ENCODE results near the gene TMEM181.
"Not testable (repeated sequence)": the region's sequence is repeated elsewhere in the genome, so short reads cannot be mapped to it uniquely, and the experiment has no call there.

Gene TMEM181

GRCh38 chr6:158559895-158560835 is at the start of gene TMEM181:
TSS of gene TMEM181 (plus strand) at chr6:158560091. CDS start at chr6:158560225, 134 bp downstream.
- DNase-seq = peak; percentile 67

GRCh38 chr6:158512809-158513208 is 47.1 kb upstream of the TMEM181 start:
- no peak for DNase-seq

- no peak for DNase-seq
Observed at GRCh38 chr6:158514176-158514575, 45.7 kb upstream of the TMEM181 start.

GRCh38 chr6:158514991-158515390 is 44.9 kb upstream of the TMEM181 start:
- no peak for DNase-seq

GRCh38 chr6:158516098-158516497 is 43.8 kb upstream of the TMEM181 start:
- no peak for DNase-seq

GRCh38 chr6:158517038-158517437 is 42.9 kb upstream of the TMEM181 start:
- DNase-seq = no peak

GRCh38 chr6:158517581-158517980 is 42.3 kb upstream of the TMEM181 start:
- peak; percentile 20 for DNase-seq

- peak; percentile 90 for DNase-seq
Observed at GRCh38 chr6:158518191-158519127, 41.4 kb upstream of the TMEM181 start.

- DNase-seq = no peak
Observed at GRCh38 chr6:158519300-158519699, 40.6 kb upstream of the TMEM181 start.

- DNase-seq = no peak
Observed at GRCh38 chr6:158519761-158520160, 40.1 kb upstream of the TMEM181 start.

- not testable (repeated sequence) for DNase-seq
Observed at GRCh38 chr6:158520975-158521374, 38.9 kb upstream of the TMEM181 start.

GRCh38 chr6:158521759-158522158 is 38.1 kb upstream of the TMEM181 start:
- DNase-seq = no peak

- DNase-seq = no peak
Observed at GRCh38 chr6:158522616-158523015, 37.3 kb upstream of the TMEM181 start.

GRCh38 chr6:158524311-158524710 is 35.6 kb upstream of the TMEM181 start:
- no peak for DNase-seq

- not testable (repeated sequence) for DNase-seq
Observed at GRCh38 chr6:158527858-158528257, 32.0 kb upstream of the TMEM181 start.

- no peak for DNase-seq
Observed at GRCh38 chr6:158528826-158529225, 31.1 kb upstream of the TMEM181 start.

GRCh38 chr6:158529629-158530028 is 30.3 kb upstream of the TMEM181 start:
- no peak for DNase-seq

- no peak for DNase-seq
Observed at GRCh38 chr6:158531566-158531965, 28.3 kb upstream of the TMEM181 start.

- no peak for DNase-seq
Observed at GRCh38 chr6:158531970-158532369, 27.9 kb upstream of the TMEM181 start.

GRCh38 chr6:158536084-158536890 is 23.6 kb upstream of the TMEM181 start:
- peak; percentile 70 for DNase-seq

- peak; percentile 60 for DNase-seq
Observed at GRCh38 chr6:158536891-158537798, 22.7 kb upstream of the TMEM181 start.
